Tibial nerve (tissue), 4 donors: Measurements from ENCODE around the gene MDN1.

ENCODE experiments used
- CTCF ChIP-seq, 5 experiments: fragments of 200-600 bp in 3 of 5; fragments of 450-650 bp in 2 of 5; sonication (generic) in 3 of 5; IDR thresholded peaks; one replicate each; pipeline ENCODE4 v1.5.1; 2016 to 2019; ENCODE audit warnings: antibody characterized with exemption in 5 of 5, mild to moderate bottlenecking in 3 of 5, moderate library complexity in 2 of 5
- EP300 ChIP-seq, 2 donors: sonication (generic); formaldehyde crosslinking; IDR thresholded peaks; one replicate each; pipeline ENCODE4 v1.6.1; 2017; ENCODE audit warnings: antibody characterized with exemption in 2 of 2, mild to moderate bottlenecking in 1 of 2
- POLR2A ChIP-seq, 2 donors: fragments of 450-650 bp; IDR thresholded peaks; one replicate each; pipeline ENCODE4 v1.6.1; 2017; ENCODE audit warnings: antibody characterized with exemption in 2 of 2, mild to moderate bottlenecking in 2 of 2, moderate library complexity in 2 of 2

GRCh38 chr6:89805814-89806371 is 13.7 kb downstream of the MDN1 start:
- TF ChIP-seq POLR2A (IDR thresholded peaks at IDR 0.05) (no peak), CTCF (IDR thresholded peaks at IDR 0.05) (no peak), EP300 (IDR thresholded peaks at IDR 0.05) (no peak)
